ENCODE measurements around the gene QRICH2. TPM values are rescaled to one million over a fixed set of nuclear protein-coding genes. Genes with fewer than 3 reads are reported as not detected.

The QRICH2 gene
- total and polyA plus RNA-seq, 10 of the 15 experiments (the other 5 are each of a cell fraction or from before 2014, with no cell fraction given): 0.04 to 0.72 (median 0.25) TPM

DNA sequence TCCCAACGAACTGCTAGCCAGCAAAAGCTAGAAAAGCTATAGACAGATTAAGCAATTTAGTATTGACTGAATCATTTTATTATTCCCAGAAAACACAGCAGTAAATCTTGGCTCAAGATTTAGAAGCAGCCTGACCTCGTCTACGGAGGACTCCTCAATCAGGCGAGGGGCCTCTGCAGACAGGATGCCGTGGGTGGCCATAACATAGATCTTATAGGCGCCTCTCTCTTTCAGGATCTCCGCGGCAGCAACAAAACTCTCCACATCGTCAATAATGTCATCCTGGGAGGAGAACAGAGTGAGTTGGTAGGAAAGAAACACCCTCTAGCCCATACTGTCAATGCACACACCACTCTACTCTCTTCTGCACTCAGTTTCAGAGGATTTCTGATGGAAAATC lies 4.7 kb upstream of the QRICH2 start (continued):
- TF ChIP-seq NR2C2 (IDR thresholded peaks at IDR 0.05; ENCODE audit: borderline replicate concordance, control insufficient read depth, insufficient read length, low read depth) (no peak), FOXM1 (IDR thresholded peaks at IDR 0.05; ENCODE audit: low read depth, low read length) (no peak)

DNA sequence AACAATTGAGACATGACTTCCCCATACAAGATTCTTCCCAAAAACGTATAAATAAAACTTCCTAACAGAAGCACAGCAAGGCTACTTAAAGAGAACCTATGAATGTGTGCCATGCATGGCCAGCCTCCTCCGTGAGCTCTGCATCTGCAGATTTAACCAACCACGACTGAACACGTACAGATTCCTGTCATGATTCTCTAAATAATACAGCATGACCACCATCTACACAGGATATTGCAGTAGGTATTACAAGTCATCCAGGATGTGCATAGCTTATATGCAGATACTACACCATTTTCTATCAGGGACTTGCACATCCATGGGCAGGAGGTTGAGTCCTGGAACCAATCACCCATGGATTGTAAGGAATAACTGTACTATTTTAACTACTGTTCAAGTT lies 1.4 kb upstream of the QRICH2 start:
- in situ Hi-C loops (cut with MboI) (no loop called here), intact Hi-C loops (cut with micrococcal nuclease; ENCODE audit: unreplicated experiment) (no loop called here)
- no peak overlapping the region for H3K4me3 ChIP-seq
- ChIA-PET RAD21 (ENCODE audit: unreplicated experiment) (interaction anchor here (1.4 kb wide), 1 partner anchor 9 kb away, joined by 4 read pairs; no protein-coding TSS in a partner anchor), POLR2A (interaction anchor here (0.6 kb wide), 1 partner anchor 61 kb away, joined by 3 read pairs; no protein-coding TSS in a partner anchor), CTCF (interaction anchor here (0.6 to 4.3 kb wide), 5 partner anchors 10 to 296 kb away, joined by 3 to 29 read pairs (median 3); partner anchors contain the start of gene SPHK1), SMC1A (ENCODE audit: uncharacterized antibody, unreplicated experiment) (interaction anchor here (0.6 to 2.3 kb wide), 2 partner anchors 149 to 656 kb away, joined by 3 to 5 read pairs; no protein-coding TSS in a partner anchor)
- no peak overlapping the region for H3K27ac ChIP-seq (ENCODE audit: control insufficient read depth, insufficient read depth)
- no peaks in the 10 kb centered on the region for H3K79me2 ChIP-seq (ENCODE audit: control insufficient read depth, insufficient read depth, low read length)
- TSS peak; percentile 63 for BruUV-seq (replicated peaks)
- H2AFZ ChIP-seq (ENCODE audit: control insufficient read depth, low read depth, low read length): no peak overlapping the region
- H4K20me1 ChIP-seq (ENCODE audit: control insufficient read depth, insufficient read depth): no peaks in the 10 kb centered on the region
- DNase-seq (ENCODE audit: low read depth, low spot score) (no peak), FAIRE-seq (no peak), ATAC-seq (no peak)
- H3K9me3 ChIP-seq (replicated peaks; ENCODE audit: control insufficient read depth, insufficient read depth, low read length): no peaks in the 10 kb centered on the region
- no peaks in the 10 kb centered on the region for H3K27me3 ChIP-seq (replicated peaks in 1 of 2; ENCODE audit: control insufficient read depth in 2 of 2, insufficient read depth in 2 of 2, low read length in 1 of 2)
- H3K4me2 ChIP-seq (ENCODE audit: control insufficient read depth, insufficient read depth): no peak overlapping the region
- peaks cover 0 to 3% of the 10 kb centered on the region in 2 experiments; a peak in 3 of 4 replicates for H3K36me3 ChIP-seq (ENCODE audit: control insufficient read depth in 2 of 2, insufficient read depth in 2 of 2, low read length in 1 of 2)
- H3K4me1 ChIP-seq (ENCODE audit: control insufficient read depth, insufficient read depth, low read length): no peaks in the 10 kb centered on the region
- 40% methylated on average over 4 of the region's 4 CpGs for WGBS (ENCODE audit: insufficient coverage, insufficient replicate concordance, low lambda C conversion rate, missing lambda C conversion rate)
- H3K9ac ChIP-seq (ENCODE audit: control insufficient read depth, insufficient read depth, low read length): no peak overlapping the region
- TF ChIP-seq, protein P1, sequence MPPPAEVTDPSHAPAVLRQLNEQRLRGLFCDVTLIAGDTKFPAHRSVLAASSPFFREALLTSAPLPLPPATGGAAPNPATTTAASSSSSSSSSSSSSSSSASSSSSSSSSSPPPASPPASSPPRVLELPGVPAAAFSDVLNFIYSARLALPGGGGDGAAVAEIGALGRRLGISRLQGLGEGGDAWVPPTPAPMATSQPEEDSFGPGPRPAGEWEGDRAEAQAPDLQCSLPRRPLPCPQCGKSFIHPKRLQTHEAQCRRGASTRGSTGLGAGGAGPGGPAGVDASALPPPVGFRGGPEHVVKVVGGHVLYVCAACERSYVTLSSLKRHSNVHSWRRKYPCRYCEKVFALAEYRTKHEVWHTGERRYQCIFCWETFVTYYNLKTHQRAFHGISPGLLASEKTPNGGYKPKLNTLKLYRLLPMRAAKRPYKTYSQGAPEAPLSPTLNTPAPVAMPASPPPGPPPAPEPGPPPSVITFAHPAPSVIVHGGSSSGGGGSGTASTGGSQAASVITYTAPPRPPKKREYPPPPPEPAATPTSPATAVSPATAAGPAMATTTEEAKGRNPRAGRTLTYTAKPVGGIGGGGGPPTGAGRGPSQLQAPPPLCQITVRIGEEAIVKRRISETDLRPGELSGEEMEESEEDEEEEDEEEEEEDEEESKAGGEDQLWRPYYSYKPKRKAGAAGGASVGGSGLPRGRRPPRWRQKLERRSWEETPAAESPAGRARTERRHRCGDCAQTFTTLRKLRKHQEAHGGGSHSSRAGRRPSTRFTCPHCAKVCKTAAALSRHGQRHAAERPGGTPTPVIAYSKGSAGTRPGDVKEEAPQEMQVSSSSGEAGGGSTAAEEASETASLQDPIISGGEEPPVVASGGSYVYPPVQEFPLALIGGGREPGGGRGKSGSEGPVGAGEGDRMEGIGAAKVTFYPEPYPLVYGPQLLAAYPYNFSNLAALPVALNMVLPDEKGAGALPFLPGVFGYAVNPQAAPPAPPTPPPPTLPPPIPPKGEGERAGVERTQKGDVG (CRISPR knock-in tag; IDR thresholded peaks at IDR 0.05): no peak
- TF ChIP-seq EP300 (IDR thresholded peaks at IDR 0.05; ENCODE audit: borderline replicate concordance in 1 of 2, control insufficient read depth in 1 of 2, low read depth in 2 of 2, low read length in 2 of 2) (no peak), ZNF207 (IDR thresholded peaks at IDR 0.05; ENCODE audit: borderline replicate concordance) (no peak), ATF3 (IDR thresholded peaks at IDR 0.05; ENCODE audit: borderline replicate concordance, extremely low read depth, low read depth, low read length) (no peak), RFX5 (IDR thresholded peaks at IDR 0.05; ENCODE audit: low read depth, low read length) (no peak), NFIC (IDR thresholded peaks at IDR 0.05; ENCODE audit: low read depth, low read length) (no peak), CBX5 (IDR thresholded peaks at IDR 0.05; ENCODE audit: low read depth) (no peak), KAT2A (conservative IDR thresholded peaks at IDR 0.05; ENCODE audit: control insufficient read depth, low read depth, low read length) (no peak), HDGF (IDR thresholded peaks at IDR 0.05) (no peak), WRNIP1 (IDR thresholded peaks at IDR 0.05; ENCODE audit: borderline replicate concordance, low read depth, low read length) (no peak), MTA2 (IDR thresholded peaks at IDR 0.05; ENCODE audit: low read depth) (no peak), FOXK2 (IDR thresholded peaks at IDR 0.05) (no peak), CEBPZ (IDR thresholded peaks at IDR 0.05; ENCODE audit: low read depth, low read length) (no peak), ZNF622 (IDR thresholded peaks at IDR 0.05) (no peak), LARP7 (IDR thresholded peaks at IDR 0.05) (no peak)
